NCI-H82 treated with DMSO at 0.1 percent for 48 hours (cell line): Measurements from ENCODE around the gene GALNT18.

Source experiments
- DNase-seq: peaks from one replicate; lab custom pipeline; 2025; ENCODE audit not compliant: unreplicated experiment; lab: John Stamatoyannopoulos, UW

GALNT18 gene

GRCh38 chr11:11621573-11622339 is at the start of gene GALNT18:
Gene GALNT18 (minus strand): TSS chr11:11622005.
- peak; percentile 66 for DNase-seq

GRCh38 chr11:11670574-11670973 is 48.8 kb upstream of the GALNT18 start:
- DNase-seq = no peak

GRCh38 chr11:11669233-11669846 is 47.5 kb upstream of the GALNT18 start:
- DNase-seq = no peak

GRCh38 chr11:11668781-11669180 is 47.0 kb upstream of the GALNT18 start:
- DNase-seq = no peak

- DNase-seq = no peak
Observed at GRCh38 chr11:11668274-11668673, 46.5 kb upstream of the GALNT18 start.

GRCh38 chr11:11667056-11667455 is 45.3 kb upstream of the GALNT18 start:
- DNase-seq = no peak

- DNase-seq = no peak
Observed at GRCh38 chr11:11665407-11665806, 43.6 kb upstream of the GALNT18 start.

- DNase-seq = no peak
Observed at GRCh38 chr11:11663907-11664306, 42.1 kb upstream of the GALNT18 start.

- DNase-seq = no peak
Observed at GRCh38 chr11:11662578-11662977, 40.8 kb upstream of the GALNT18 start.

GRCh38 chr11:11661326-11662040 is 39.7 kb upstream of the GALNT18 start:
- no peak for DNase-seq

- no peak for DNase-seq
Observed at GRCh38 chr11:11660363-11660740, 38.5 kb upstream of the GALNT18 start.

- DNase-seq = peak; percentile 16
Observed at GRCh38 chr11:11659567-11660362, 38.0 kb upstream of the GALNT18 start.

GRCh38 chr11:11657218-11657955 is 35.6 kb upstream of the GALNT18 start:
- no peak for DNase-seq

- DNase-seq = no peak
Observed at GRCh38 chr11:11641581-11641980, 19.8 kb upstream of the GALNT18 start.

- no peak for DNase-seq
Observed at GRCh38 chr11:11640996-11641395, 19.2 kb upstream of the GALNT18 start.

GRCh38 chr11:11640152-11640551 is 18.3 kb upstream of the GALNT18 start:
- DNase-seq = no peak

- DNase-seq = no peak
Observed at GRCh38 chr11:11636671-11637070, 14.9 kb upstream of the GALNT18 start.

GRCh38 chr11:11635443-11635842 is 13.6 kb upstream of the GALNT18 start:
- no peak for DNase-seq

GRCh38 chr11:11629368-11629767 is 7.6 kb upstream of the GALNT18 start:
- no peak for DNase-seq

- no peak for DNase-seq
Observed at GRCh38 chr11:11628651-11629050, 6.8 kb upstream of the GALNT18 start.

GRCh38 chr11:11626128-11626527 is 4.3 kb upstream of the GALNT18 start:
- no peak for DNase-seq
